Stimulated activated CD8-positive, alpha-beta memory T cell treated with anti-CD3 and anti-CD28 coated beads, Interleukin-12 subunit alpha, Interleukin-12 subunit beta, amount 100 ng/mL, for 24 hours (primary cell): ENCODE results near the gene FNBP1.
"Not testable (repeated sequence)": the region's sequence is repeated elsewhere in the genome, so short reads cannot be mapped to it uniquely, and the experiment has no call there.

Experiments used
- DNase-seq: peaks from one replicate; pipeline ENCODE4 v3.0.0-alpha.2; 2020; ENCODE audit errors: extremely low read depth

Gene FNBP1

DNA sequence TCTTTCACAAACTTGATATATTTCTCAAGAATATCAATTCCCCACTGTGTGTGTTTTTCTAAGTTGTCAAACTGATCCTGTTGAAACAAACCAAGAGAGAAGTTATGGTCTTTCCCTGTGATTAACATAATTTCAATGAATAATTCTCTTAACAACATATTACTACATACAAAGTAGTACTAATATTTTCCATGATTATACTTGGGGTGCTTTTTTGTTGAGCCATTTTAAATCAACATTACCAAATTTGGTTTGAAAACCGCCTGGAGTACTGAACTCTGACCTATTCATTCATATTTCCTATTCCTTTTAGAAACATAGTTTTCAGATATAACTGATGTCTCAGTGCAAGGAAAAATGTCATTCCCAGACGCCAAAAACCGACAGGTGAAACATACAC, 48.1 kb downstream of the FNBP1 start:
- no peak for DNase-seq

DNA sequence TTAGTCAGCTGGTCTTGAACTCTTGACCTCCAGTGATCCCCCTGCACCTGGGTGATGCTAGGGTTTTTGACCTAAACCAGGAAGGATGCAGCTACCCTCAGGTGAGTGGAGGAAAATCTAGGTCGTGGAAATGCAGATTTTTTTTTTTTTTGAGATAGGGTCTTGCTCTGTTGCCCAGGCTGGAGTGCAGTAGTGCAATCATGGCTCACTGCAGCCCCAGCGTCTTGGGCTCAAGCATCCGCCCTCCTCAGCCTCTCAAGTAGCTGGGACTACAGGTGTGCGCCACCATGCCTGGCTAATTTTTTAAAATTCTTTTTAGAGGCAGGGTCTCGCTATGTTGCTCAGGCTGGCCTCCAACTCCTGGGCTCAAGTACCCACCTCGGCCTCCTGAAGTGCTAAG, 51.9 kb downstream of the FNBP1 start:
- not testable (repeated sequence) for DNase-seq

DNA sequence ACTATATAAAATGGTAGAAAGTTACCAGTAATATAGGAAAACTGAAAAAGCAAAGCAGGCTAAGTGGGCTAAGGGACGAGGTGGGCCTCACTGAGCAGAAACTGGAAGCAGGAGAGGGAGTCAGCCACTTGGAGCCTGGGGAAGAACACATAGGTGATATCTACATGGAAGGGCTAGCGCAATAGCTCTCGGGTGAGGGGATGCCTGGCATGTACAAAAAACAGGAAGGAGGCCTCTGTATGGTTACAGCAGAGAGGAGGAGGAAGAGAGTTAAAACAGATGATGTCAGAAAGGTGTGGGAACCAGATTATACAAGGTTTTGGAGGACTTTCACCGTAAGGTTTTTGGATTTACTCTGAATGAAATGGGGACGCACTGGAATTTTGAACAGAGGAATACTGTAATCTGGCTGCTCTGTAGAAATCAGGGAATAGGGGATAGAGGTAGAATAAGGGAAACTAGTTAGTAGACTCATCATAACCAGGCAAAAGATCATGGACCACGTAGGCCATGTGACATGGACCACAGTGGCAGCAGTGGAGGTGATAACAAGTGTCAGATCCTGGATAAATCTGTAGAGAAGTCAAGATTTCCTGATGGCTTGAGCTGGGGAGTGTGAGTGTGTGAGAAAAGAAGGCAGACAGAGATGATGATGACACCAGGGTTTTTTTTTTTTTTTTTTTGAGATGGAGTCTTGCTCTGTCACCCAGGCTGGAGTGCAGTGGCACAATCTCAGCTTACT, 52.5 kb downstream of the FNBP1 start:
- DNase-seq = no peak

DNA sequence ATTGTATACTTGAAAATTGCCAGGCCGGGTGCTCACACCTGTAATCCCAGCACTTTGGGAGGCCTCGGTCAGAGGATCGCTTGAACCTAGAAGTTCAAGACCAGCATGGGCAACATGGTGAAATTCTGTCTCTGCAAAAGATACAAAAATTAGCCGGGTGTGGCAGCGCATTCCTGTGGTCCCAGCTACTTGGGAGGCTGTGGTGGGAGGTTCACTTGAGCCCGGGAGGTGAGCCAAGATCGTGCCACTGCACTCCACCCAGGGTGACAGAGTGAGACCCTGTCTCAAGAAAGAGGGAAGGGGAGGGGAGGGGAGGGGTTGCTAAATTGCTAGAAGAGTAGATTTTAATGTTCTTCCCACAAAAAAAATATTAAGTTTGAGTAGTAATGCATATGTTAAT, 53.2 kb downstream of the FNBP1 start:
- no peak for DNase-seq

DNA sequence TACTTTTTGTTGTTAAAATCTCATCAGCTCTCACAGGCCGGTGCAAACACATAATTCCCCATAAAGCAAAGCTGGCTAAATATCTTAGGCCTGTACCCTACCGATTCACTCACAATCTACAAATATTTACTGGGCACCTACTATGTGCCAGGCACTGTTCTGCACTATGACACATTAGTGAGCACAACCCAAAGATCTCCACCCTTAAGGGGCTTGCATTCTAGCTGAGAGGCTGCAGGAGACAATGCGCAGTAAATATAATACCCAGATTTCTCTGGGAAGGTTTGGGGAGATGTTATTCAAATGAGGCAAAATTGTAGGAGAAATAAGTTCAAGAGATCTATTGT, 53.7 kb downstream of the FNBP1 start:
- DNase-seq = no peak

DNA sequence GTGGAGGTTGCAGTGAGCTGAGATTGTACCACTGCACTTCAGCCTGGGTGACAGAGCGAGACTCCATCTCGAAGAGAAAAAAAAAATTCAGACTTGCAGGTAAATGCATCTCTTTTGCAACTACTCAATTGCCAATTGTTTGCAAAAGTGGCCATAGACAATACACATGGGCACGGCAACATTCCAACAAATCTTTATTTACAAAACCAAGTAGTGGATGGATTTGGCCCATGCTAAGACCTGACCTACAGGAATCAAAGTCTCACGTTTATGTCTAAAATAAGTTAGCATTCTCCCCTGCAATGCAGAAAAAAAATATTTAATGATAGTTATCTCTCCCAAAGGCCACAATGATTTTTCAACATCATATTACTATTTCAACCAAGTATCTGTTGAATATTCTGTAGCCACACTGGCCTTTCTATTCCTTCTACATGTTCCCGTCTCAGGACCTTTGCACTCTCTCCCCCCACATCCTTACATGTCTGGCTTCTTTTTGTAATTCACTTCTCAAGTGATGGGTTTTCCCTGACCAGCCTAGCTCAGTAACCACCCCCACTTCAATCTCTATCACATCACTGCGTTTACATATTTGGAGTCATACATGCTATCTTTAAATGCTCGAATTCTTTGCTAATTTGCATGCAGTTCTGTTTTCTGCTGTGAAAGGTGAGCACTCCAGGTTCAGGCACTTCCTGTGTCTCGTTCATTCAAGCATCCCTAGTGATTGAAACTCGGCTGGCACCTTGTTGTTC, 54.2 kb downstream of the FNBP1 start:
- DNase-seq = no peak

DNA sequence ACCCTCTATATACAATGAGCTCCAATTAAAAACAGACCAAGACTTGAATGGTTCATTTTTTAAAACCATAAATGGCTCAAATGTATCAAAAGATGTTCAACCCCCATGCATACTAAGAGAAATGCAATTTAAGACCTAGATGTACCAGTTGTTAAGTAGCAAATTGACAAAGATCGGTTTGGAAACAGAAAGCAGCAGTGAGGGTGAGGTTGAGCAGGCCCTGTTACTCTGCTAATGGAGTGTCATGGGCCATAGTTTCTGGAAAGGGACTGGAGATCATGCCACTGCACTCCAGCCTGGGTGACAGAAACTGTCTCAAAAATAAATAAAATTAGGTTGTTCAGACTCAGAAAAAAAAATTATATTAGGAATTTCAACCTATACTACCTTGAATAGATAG, 55.0 kb downstream of the FNBP1 start:
- DNase-seq = no peak

DNA sequence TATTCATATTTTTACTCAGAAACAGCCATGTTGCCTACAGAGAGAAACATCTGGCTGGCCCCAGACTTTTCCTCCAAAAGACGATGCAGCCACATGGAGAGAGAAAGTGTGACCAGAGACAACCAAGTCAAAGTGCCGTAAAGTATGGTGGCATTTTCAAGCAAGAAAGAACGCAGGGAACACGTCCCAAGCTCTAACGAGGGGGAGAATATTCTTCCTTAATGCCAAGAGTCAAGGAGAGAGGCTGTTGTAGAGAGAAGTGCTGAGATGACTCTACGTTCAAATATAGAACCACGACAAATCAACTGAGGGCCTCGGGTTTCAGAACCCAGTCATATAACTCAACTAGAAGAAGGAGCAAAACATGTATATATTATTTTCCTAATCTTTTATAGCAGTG, 55.9 kb downstream of the FNBP1 start:
- no peak for DNase-seq

DNA sequence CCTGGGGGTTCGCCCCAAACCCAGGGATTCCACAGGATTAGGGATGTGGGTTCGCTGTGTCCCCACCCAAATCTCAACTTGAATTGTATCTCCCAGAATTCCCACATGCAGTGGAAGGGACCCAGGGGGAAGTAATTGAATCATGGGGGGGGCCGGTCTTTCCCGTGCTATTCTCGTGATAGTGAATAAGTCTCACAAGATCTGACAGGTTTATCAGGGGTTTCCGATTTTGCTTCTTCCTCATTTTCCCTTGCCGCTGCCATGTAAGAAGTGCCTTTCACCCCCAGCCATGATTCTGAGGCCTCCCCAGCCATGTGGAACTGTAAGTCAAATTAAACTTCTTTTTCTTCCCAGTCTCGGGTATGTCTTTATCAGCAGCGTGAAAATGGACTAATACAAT, 58.4 kb downstream of the FNBP1 start:
- DNase-seq = not testable (repeated sequence)

DNA sequence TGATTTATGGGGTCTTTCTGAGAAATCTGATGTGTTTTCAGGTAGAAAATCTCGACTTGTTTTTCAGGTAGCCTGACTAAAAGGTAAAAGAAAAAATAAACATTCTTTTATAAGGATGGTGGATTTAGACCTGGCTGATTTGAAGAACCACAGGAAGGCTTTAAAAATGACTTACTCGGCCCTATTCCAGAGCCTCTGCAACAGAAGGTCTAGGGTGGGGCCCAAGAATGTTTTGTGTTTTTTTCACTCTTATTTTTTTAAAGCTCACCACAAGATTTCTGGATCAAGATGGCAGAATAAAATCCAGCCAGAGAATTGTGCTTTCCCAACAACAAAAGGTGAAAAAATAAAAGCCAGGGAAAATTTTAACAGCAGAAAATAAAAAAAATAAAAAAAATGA, 59.1 kb downstream of the FNBP1 start:
- no peak for DNase-seq

DNA sequence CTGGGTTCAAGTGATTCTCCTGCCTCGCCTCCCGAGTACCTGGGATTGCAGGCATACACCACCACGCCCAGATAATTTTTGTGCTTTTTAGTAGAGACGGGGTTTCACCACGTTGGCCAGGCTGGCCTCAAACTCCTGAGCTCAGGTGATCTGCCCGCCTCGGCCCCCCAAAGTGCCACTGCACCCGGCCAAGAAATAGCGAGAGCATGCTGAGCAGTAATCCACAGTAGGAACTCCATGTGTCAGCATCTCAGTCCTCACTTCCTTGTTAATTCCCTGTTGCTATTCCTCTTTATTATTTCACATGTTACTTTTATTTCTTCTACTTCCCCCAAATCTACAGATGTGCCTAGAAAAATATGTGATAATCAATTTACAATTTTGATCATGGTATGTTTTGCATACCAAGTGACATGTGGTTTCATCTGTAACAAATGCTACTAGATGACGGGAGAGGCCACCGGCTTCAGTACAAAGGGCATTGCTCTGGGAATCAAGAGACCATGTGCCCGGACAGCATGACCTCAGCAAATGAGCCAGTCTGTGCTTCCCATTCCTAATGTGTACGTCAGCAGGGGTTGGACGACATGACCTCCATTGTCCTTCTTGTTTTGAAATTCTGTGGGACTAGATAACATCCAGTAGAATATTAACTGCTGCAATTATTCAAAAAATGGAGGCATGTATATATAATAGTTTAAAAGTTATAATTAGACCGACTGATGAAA, 61.6 kb downstream of the FNBP1 start:
- DNase-seq = no peak

DNA sequence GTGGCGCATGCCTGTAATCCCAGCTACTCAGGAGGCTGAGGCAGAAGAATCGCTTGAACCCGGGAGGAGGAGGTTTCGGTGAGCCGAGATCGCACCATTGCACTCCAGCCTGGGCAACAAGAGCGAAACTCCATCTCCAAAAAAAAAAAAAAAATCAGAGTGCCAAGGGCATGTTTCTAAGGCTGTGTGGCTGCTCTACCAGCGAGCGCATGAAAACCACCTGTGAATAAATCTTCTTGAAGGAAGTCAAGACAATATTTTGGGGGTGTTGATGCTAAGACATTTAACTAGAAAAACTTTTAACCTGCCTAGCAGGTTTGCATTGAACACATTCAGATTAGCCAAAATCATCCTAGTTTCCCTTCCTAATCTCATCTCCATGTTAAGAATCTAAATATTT, 62.8 kb downstream of the FNBP1 start:
- not testable (repeated sequence) for DNase-seq

DNA sequence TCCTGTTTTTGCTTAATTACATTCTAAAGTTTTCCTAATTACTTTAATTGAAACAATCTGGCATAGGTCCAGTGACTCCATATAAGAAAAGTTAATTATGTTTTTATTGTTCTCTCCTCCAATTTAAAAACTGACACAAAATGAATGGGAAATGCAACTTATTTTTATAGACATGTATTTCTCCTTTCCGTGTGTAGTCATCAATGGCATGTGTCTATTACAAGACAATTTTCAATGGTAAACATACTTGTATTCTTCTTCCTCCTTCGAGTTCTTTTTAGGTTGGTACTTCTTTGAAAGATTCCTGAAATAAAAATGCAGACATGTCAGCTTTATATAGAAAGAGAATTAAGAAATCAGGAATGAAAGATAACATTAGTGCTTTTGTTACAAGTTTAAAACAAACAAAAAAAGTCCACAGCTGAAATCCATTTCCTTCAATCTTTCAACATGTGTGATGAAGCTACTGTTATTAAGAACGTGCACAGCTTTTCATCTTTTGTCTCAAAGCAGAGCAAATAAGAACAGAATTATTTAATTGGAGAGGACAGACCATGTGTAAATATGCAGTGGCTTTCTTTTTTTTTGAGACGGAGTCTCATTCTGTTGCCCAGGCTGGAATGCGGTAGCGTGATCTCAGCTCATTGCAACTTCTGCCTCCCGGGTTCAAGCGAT, 63.8 kb downstream of the FNBP1 start:
- DNase-seq = no peak

DNA sequence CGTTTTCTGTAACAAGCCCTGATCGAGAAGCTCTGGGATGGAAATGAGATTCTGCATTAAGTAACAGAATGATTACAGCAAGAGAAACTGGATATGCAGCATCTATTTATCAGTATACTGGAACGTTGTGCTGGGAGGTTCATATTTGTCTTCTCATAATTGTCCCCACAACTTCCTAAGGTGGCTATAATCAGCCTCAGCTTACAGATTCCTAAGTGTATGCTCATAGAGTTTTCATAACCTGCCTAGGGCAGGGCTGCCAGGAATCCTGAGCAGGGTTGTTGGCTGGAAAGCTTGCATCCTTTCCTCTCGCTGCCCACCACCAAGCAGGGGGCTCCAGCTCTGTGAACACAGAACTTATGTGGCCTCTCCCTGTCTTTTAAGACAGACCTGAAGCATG, 70.2 kb downstream of the FNBP1 start:
- no peak for DNase-seq

DNA sequence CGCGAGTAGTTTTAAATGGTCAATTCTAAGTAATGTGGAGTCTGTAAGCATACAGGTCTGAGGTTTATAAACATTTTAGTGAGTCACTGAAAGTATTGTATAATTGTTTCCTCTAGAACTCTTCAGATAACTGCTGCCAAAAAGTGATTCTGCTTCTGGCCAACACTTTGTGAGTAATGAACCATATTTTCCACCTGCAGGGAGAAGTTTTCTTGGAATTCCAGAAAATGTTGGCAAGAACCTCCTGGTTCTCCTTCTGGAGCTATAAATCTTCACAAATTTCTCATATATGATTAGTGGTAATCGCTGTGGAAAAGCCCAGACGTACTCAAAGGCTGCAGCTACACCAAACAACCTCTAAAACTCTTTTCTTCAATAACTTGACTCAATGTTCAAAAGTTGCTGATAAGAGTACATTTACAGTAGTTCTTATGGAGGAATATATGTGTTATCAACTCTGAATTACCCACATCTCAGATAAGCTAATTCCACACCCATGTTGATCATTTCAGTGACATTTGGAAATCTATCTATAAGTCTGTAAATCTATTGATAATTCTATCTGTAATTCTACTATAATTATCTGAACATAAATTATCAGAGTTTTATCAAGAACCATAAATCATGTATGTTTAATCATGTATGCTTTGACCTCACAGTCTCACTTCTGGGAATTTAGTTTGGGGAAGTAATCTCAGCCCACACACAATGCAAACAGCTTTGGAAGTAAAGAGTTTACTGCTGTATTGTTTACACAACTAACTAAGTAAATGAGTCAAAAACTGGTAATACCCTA, 74.1 kb downstream of the FNBP1 start:
- no peak for DNase-seq

DNA sequence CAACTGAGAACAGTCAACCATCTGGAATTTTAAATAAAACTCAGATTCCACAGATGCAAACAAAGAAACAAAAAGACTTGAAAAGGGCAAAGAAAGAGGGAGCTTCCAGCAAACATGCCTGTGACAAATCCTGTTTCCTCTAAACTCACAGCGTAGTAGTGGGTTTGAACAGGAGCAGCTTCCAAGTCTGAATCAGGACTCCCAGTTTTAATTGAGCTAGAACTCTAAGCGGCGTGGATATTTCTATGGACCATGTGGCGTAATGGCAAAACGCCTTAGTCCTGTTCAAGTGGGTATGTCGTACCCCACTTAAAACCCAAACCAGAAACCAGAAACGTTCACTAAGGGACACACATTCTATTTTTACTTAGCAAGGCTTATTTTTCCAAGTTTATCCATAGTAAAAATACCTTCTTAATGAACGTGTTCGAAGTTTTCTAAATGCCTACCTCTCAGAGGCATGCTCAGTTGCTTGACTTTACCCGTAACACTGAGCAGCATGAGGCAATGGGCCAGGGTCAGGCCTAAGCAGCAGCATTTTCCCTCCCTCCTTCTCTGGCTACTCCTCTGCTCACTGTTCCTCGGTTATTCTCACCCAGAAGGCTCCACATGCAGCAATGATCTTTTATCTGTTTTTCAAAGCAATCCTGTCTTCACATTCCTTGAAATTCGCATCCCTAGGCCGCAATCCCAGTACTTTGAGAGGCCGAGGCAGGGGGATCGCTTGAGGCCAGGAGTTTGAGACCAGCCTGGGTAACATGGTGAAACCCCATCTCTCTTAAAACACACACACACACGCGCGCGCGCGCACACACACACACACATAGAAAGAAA, 77.9 kb downstream of the FNBP1 start:
- no peak for DNase-seq

DNA sequence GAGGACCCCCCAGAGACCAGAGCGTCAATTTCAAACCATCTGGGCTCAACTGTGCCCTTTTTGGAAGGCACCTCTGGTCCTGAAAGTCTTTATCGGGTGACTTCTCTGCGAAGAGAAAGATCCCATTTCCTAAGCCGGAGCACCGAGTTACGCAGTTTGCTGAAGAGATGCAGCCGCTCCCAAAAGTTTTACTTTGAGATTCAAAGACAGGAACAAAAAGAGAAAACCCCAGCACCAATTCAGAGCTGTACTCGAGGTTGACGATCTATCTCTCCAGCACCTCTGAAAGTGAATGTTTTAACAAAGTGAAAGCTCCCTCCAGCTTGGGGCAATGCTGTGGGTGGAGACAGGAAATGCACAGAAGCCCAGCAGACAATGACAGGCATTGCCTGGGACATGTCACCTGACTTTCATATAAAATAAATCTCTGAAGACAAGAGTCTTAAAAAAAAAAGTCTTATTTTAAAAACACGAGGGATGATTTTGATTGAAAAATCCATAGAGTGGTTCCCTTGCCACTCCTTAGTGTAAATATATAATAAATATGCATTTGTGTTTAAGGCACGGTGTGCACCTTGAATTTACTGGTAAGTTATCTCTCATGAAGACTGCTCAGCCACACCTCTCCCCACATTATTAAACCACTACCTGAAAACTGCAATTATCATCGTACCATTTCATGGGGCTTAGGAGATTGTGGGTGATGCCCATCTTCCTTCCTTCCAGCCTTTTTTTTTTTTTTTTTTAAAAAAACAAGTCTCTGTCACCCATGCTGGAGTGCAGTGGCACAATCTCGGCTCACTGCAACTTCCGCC, 79.9 kb downstream of the FNBP1 start:
- DNase-seq = peak; percentile 15

DNA sequence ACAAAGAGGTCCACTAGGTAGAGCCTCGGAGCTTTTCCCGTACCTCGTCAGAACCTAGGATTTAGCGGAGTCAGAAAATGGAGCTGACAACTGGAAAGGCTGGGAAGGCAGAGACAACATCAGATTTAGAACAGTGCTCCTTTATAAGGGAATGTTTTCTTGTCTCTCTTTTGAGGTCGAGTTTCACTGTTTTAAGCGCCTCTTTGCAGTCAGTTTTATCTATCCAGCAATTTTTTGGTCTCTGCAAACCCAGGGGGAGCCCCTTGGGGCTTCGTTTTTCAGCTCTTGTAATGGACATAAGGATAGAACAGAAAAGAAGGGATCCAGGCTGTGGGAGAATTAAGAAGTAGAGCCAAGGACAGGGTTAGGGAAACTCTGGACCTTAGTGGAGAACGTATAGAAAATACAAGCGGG, 80.5 kb downstream of the FNBP1 start:
- no peak for DNase-seq

DNA sequence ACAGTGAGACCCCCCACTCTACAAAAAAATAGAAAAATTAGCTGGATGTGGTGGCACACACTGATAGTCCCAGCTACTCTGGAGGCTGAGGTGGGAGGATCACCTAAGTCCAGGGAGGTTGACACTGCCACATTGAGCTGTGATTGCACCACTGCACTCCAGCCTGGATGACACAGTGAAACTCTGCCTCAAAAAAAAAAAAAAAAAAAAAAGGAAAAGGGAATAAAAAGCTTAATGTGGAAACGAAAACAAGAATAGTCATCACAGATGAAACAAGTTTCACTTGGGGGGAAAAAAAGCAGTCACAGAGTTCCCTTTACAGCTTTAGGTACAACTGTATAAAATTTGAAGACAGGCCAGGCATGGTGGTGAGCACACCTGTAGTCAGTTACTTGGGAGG, 84.2 kb downstream of the FNBP1 start:
- DNase-seq = no peak
